KMS-11 (cell line): ENCODE data around the gene MSL1.

Experiments used
- H2AFZ ChIP-seq: fragments of 200-600 bp; sonication (generic); 2 replicates; pipeline ENCODE4 v1.6.1; 2016; ENCODE audit warnings: antibody characterized with exemption, mixed run types, low read depth
- H3K27ac ChIP-seq: fragments of 200-600 bp; sonication (generic); 2 replicates; pipeline ENCODE4 v1.6.1; 2016; ENCODE audit warnings: mild to moderate bottlenecking, mixed run types
- H3K27me3 ChIP-seq: fragments of 200-600 bp; sonication (generic); 2 replicates; pipeline ENCODE4 v1.6.1; 2017; ENCODE audit warnings: mild to moderate bottlenecking, low read depth, mixed run types, moderate library complexity; ENCODE audit not compliant: insufficient read depth
- H3K36me3 ChIP-seq: fragments of 200-600 bp; sonication (generic); 2 replicates; pipeline ENCODE4 v1.6.1; 2017; ENCODE audit warnings: mild to moderate bottlenecking, mixed run types; ENCODE audit not compliant: insufficient read depth
- H3K4me1 ChIP-seq: fragments of 200-600 bp; sonication (generic); 2 replicates; pipeline ENCODE4 v1.6.1; 2016; ENCODE audit warnings: mild to moderate bottlenecking, low read depth, mixed run types; ENCODE audit not compliant: poor library complexity, severe bottlenecking
- H3K4me2 ChIP-seq: fragments of 200-600 bp; sonication (generic); 2 replicates; pipeline ENCODE4 v1.7.0; 2016; ENCODE audit warnings: mild to moderate bottlenecking, mixed run types
- H3K4me3 ChIP-seq: fragments of 200-600 bp; sonication (generic); IDR thresholded peaks from 2 replicates; pipeline ENCODE4 v1.6.1; 2017; ENCODE audit warnings: low read depth, low read length, mixed read lengths; ENCODE audit not compliant: insufficient read depth
- H3K79me2 ChIP-seq: fragments of 200-600 bp; sonication (generic); 2 replicates; pipeline ENCODE4 v1.6.1; 2016; ENCODE audit warnings: low read depth, mixed run types; ENCODE audit not compliant: insufficient read depth
- H3K9ac ChIP-seq: fragments of 200-600 bp; sonication (generic); 2 replicates; pipeline ENCODE4 v1.6.1; 2016; ENCODE audit warnings: mild to moderate bottlenecking, mixed run types
- H4K20me1 ChIP-seq: fragments of 200-600 bp; sonication (generic); 2 replicates; pipeline ENCODE4 v1.6.1; 2016; ENCODE audit warnings: mild to moderate bottlenecking, mixed run types; ENCODE audit not compliant: insufficient read depth
- TF ChIP-seq, protein P1 (sequence below): fragments of 200-600 bp; sonication (generic); conservative IDR thresholded peaks from 2 replicates; pipeline ENCODE4 v1.6.1; 2017; ENCODE audit warnings: low read depth, mild to moderate bottlenecking, antibody characterized with exemption, low read length, moderate library complexity, mixed read lengths

The MSL1 gene

DNA sequence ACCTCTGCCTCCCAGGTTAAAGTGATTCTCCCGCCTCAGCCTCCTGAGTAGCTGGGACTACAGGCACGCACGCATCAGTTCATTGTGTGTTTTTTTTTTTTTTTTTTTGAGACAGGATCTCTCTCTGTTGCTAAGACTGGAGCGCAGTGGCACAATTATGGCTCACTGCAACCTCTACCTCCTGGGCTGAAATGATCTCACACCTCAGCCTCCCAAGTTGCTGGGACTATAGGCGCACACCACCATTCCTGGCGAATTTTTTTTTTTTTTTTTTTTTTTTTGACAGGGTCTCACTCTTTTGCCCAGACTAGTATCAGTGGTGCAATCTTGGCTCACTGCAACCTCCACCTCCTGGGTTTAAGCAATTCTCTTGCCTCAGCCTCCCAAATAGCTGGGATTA lies 37.7 kb downstream of the MSL1 start:
- Histone ChIP-seq H2AFZ (no peak overlapping the region), H3K36me3 (peaks cover 15% of the 10 kb centered on the region; the same call in 1 of the 2 replicates), H4K20me1 (no peaks in the 10 kb centered on the region), H3K4me1 (no peaks in the 10 kb centered on the region), H3K4me3 (no peak overlapping the region), H3K27ac (no peak overlapping the region), H3K79me2 (peaks cover 59% of the 10 kb centered on the region), H3K9ac (no peak overlapping the region), H3K27me3 (no peaks in the 10 kb centered on the region), H3K4me2 (no peak overlapping the region)
- TF ChIP-seq, protein P1, sequence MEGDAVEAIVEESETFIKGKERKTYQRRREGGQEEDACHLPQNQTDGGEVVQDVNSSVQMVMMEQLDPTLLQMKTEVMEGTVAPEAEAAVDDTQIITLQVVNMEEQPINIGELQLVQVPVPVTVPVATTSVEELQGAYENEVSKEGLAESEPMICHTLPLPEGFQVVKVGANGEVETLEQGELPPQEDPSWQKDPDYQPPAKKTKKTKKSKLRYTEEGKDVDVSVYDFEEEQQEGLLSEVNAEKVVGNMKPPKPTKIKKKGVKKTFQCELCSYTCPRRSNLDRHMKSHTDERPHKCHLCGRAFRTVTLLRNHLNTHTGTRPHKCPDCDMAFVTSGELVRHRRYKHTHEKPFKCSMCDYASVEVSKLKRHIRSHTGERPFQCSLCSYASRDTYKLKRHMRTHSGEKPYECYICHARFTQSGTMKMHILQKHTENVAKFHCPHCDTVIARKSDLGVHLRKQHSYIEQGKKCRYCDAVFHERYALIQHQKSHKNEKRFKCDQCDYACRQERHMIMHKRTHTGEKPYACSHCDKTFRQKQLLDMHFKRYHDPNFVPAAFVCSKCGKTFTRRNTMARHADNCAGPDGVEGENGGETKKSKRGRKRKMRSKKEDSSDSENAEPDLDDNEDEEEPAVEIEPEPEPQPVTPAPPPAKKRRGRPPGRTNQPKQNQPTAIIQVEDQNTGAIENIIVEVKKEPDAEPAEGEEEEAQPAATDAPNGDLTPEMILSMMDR = no peak

DNA sequence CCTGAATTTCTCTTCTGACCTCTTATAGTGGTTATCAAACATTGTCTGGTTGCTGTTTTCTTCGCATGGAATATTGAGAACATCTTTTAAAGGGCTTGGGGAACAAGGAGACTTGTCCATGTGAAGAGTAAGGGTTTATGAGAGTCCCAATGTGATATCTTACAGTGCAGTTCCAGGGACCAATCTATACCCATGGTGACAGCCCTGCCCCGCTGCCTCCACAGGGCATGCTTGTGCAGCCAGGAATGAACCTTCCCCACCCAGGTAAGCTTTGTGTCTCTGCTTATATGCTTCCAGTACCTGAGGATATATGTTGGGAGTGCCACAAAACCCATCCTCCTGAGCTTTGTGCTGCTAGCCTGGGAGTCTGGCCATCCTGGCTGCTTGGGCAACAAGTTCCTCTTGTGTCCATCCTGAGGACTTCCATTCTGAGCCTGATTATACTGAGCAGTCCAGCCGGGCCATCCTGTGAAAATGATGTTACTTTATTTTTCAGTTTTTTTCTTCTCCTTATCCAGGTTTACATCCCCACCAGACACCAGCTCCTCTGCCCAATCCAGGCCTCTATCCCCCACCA lies 46.0 kb downstream of the MSL1 start:
- H3K4me1 ChIP-seq = peaks cover 7% of the 10 kb centered on the region
- peaks cover 31% of the 10 kb centered on the region; the same call in 1 of the 2 replicates for H3K36me3 ChIP-seq
- H2AFZ ChIP-seq = no peak overlapping the region
- TF ChIP-seq, protein P1 = no peak
- no peak overlapping the region for H3K4me3 ChIP-seq
- H3K27ac ChIP-seq = no peak overlapping the region
- peaks cover 10% of the 10 kb centered on the region; the same call in 1 of the 2 replicates for H3K79me2 ChIP-seq
- no peak overlapping the region for H3K9ac ChIP-seq
- H3K4me2 ChIP-seq = no peak overlapping the region
- no peaks in the 10 kb centered on the region for H3K27me3 ChIP-seq
- H4K20me1 ChIP-seq = no peaks in the 10 kb centered on the region

DNA sequence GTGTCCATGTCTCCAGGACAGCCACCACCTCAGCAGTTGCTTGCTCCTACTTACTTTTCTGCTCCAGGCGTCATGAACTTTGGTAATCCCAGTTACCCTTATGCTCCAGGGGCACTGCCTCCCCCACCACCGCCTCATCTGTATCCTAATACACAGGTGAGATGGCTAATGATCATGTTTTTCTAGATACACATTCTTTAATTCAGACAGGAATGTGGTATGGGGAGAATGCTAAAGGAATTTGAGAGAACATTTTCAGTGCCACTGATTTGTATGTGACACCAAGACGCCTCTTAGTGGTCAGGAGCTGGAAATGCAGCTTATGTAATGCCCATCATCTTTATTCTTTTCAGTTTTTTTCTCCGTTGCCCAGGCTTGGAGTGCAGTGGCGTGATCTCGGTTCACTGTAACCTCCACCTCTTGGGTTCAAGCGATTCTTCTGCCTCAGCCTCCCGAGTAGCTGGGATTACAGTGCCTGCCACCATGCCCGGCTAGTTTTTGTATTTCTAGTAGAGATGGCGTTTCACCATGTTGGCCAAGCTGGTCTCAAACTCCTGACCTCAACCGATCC lies 46.6 kb downstream of the MSL1 start:
- no peak overlapping the region for H3K27ac ChIP-seq
- no peaks in the 10 kb centered on the region for H4K20me1 ChIP-seq
- no peak overlapping the region for H3K4me3 ChIP-seq
- H3K36me3 ChIP-seq = peaks cover 25% of the 10 kb centered on the region; the same call in 1 of the 2 replicates
- no peaks in the 10 kb centered on the region for H3K27me3 ChIP-seq
- H2AFZ ChIP-seq = no peak overlapping the region
- no peak overlapping the region for H3K9ac ChIP-seq
- H3K79me2 ChIP-seq = peaks cover 4% of the 10 kb centered on the region; the same call in 1 of the 2 replicates
- peaks cover 7% of the 10 kb centered on the region for H3K4me1 ChIP-seq
- TF ChIP-seq, protein P1 = peak; percentile 78
- no peak overlapping the region for H3K4me2 ChIP-seq

DNA sequence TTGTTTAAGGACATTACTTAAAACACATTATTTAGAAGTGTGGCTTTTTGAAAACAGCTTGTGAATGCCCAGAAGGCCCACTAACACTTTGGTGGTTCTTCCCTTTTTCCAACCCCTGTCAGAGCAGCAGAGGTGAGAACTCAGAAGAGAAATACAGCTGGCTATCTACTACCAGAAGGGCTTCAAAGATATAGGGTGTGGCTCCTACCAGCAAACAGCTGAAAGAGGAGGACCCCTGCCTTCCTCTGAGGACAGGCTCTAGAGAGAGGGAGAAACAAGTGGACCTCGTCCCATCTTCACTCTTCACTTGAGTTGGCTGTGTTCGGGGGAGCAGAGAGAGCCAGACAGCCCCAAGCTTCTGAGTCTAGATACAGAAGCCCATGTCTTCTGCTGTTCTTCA lies 48.6 kb downstream of the MSL1 start:
- TF ChIP-seq, protein P1 = no peak
- no peaks in the 10 kb centered on the region for H3K27me3 ChIP-seq
- H4K20me1 ChIP-seq = no peaks in the 10 kb centered on the region
- H3K9ac ChIP-seq = no peak overlapping the region
- H3K27ac ChIP-seq = no peak overlapping the region
- H3K4me2 ChIP-seq = no peak overlapping the region
- H3K79me2 ChIP-seq = no peaks in the 10 kb centered on the region; the same call in 1 of the 2 replicates
- no peak overlapping the region for H3K4me3 ChIP-seq
- no peak overlapping the region for H2AFZ ChIP-seq
- H3K36me3 ChIP-seq = peaks cover 19% of the 10 kb centered on the region; the same call in 1 of the 2 replicates
- H3K4me1 ChIP-seq = peaks cover 7% of the 10 kb centered on the region
